Right atrium auricular region (tissue), 2 donors: ENCODE measurements around the gene ENPEP. TPM values are rescaled to one million over a fixed set of nuclear protein-coding genes. Genes with fewer than 3 reads are reported as not detected.

ENCODE experiments used
- DNase-seq: peaks from one replicate; pipeline ENCODE4 v3.0.0-alpha.2; 2019; ENCODE audit warnings: low spot score
- H3K27ac ChIP-seq, 2 donors: fragments of 200-600 bp; sonication (generic); 1 replicate in 1 of 2; 2 replicates in 1 of 2; pipeline ENCODE4 v1.5.1; 2016 to 2019
- H3K27me3 ChIP-seq, 2 donors: fragments of 200-600 bp; sonication (generic); one replicate each; pipeline versions ENCODE4 v1.5.1 to v1.6.0; 2017 to 2019
- H3K36me3 ChIP-seq: fragments of 200-600 bp; sonication (generic); one replicate; pipeline ENCODE4 v1.5.1; 2016
- H3K4me1 ChIP-seq, 2 donors: fragments of 200-600 bp; sonication (generic); one replicate each; pipeline versions ENCODE4 v1.5.1 to v1.6.0; 2017 to 2019
- H3K4me3 ChIP-seq, 2 donors: fragments of 200-600 bp; sonication (generic); 1 replicate in 1 of 2; 2 replicates in 1 of 2; pipeline ENCODE4 v1.5.1; 2017 to 2019; ENCODE audit warnings: mild to moderate bottlenecking in 1 of 2, moderate library complexity in 1 of 2
- H3K9me3 ChIP-seq, 2 donors: fragments of 200-600 bp; sonication (generic); one replicate each; pipeline ENCODE4 v1.5.1; 2019
- CTCF ChIP-seq, 2 donors: fragments of 200-600 bp; sonication (generic); IDR thresholded peaks; one replicate each; pipeline ENCODE4 v1.5.1; 2019; ENCODE audit warnings: antibody characterized with exemption in 2 of 2
- total RNA-seq, 2 donors: library from RNA; depleted of rRNA; stranded (reverse); fragments of >200 nt; gene quantifications; one replicate each; pipeline ENCODE4 v1.1.0, GENCODE V29; 2016

ENPEP gene
- total RNA-seq, 2 donors from 2014 or later = 3.3 to 3.5 TPM

- Histone ChIP-seq H3K4me1 (no peaks in the 10 kb centered on the region), H3K27ac (no peak overlapping the region), H3K4me3 (peak overlapping the region in 1 of 2 donors; percentile 29), H3K9me3 (no peaks in the 10 kb centered on the region), H3K27me3 (no peaks in the 10 kb centered on the region), H3K36me3 (no peaks in the 10 kb centered on the region)
- no peak for DNase-seq
- TF ChIP-seq CTCF (IDR thresholded peaks at IDR 0.05) = peak; percentile 54 to 67
These were observed 110.3 kb downstream of the ENPEP start for GRCh38 chr4:110586131-110586850.

- H3K36me3 ChIP-seq = no peaks in the 10 kb centered on the region
- no peaks in the 10 kb centered on the region for H3K27me3 ChIP-seq
- no peak for TF ChIP-seq CTCF (IDR thresholded peaks at IDR 0.05)
- H3K4me1 ChIP-seq = no peaks in the 10 kb centered on the region
- DNase-seq = no peak
- H3K9me3 ChIP-seq = no peaks in the 10 kb centered on the region
- no peak overlapping the region for H3K4me3 ChIP-seq
- H3K27ac ChIP-seq = no peak overlapping the region
These were observed 111.8 kb downstream of the ENPEP start for GRCh38 chr4:110587666-110588285.

GRCh38 chr4:110589297-110589696 is 113.3 kb downstream of the ENPEP start:
- Histone ChIP-seq H3K36me3 (no peaks in the 10 kb centered on the region), H3K9me3 (no peaks in the 10 kb centered on the region), H3K27ac (no peak overlapping the region), H3K4me1 (no peaks in the 10 kb centered on the region), H3K4me3 (no peak overlapping the region), H3K27me3 (no peaks in the 10 kb centered on the region)
- TF ChIP-seq CTCF (IDR thresholded peaks at IDR 0.05) = peak in 1 of 2 donors; percentile 38
- no peak for DNase-seq

- Histone ChIP-seq H3K36me3 (no peaks in the 10 kb centered on the region), H3K4me3 (no peak overlapping the region), H3K9me3 (peaks cover 0 to 18% of the 10 kb centered on the region in 2 donors), H3K4me1 (no peaks in the 10 kb centered on the region), H3K27me3 (no peaks in the 10 kb centered on the region), H3K27ac (no peak overlapping the region)
- DNase-seq = no peak
- TF ChIP-seq CTCF (IDR thresholded peaks at IDR 0.05) = no peak
These were observed 119.6 kb downstream of the ENPEP start for GRCh38 chr4:110595583-110595982.

GRCh38 chr4:110596431-110596830 is 120.5 kb downstream of the ENPEP start:
- H3K27me3 ChIP-seq = no peaks in the 10 kb centered on the region
- no peak for DNase-seq
- no peak overlapping the region for H3K27ac ChIP-seq
- H3K9me3 ChIP-seq = peaks cover 0 to 18% of the 10 kb centered on the region in 2 donors
- H3K36me3 ChIP-seq = no peaks in the 10 kb centered on the region
- no peak for TF ChIP-seq CTCF (IDR thresholded peaks at IDR 0.05)
- no peaks in the 10 kb centered on the region for H3K4me1 ChIP-seq
- no peak overlapping the region for H3K4me3 ChIP-seq
